GM12875 (cell line): Measurements from ENCODE around the gene OOSP3.

Experiments used
- H3K4me3 ChIP-seq: one replicate; pipeline ENCODE4 v1.5.1; 2011; ENCODE audit warnings: low read depth, low read length, control low read depth
- TF ChIP-seq, protein P1 (sequence below): IDR thresholded peaks from 2 replicates; pipeline ENCODE4 v1.5.1; 2011; ENCODE audit warnings: low read depth, mild to moderate bottlenecking, control low read depth, inconsistent platforms, low read length, moderate library complexity, borderline replicate concordance; ENCODE audit not compliant: insufficient read depth

OOSP3 gene

DNA sequence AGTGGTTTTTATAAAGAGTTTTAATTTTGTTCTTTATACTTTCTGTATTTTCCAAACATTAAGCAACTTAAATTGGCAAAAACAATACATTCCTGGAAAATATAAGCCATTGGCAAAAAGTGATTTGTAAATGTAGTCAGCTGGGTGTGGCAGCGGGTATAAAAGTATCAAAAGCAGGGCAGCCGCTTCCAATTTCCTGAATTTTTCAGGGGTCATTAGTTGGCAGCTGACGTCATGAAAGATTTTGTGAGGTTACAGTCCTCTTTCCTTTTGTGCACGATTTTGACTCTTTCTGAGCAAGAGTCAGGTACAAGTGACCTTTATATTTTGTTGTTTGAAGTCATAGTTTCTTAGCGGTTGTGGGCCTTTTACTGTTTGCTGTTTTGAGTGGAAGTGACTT is at the start of gene OOSP3:
Gene OOSP3, plus strand, starts transcription at position 208 of the 400 bp plus-strand sequence. Its CDS starts 27 bp downstream, at position 235.
- TF ChIP-seq, protein P1, sequence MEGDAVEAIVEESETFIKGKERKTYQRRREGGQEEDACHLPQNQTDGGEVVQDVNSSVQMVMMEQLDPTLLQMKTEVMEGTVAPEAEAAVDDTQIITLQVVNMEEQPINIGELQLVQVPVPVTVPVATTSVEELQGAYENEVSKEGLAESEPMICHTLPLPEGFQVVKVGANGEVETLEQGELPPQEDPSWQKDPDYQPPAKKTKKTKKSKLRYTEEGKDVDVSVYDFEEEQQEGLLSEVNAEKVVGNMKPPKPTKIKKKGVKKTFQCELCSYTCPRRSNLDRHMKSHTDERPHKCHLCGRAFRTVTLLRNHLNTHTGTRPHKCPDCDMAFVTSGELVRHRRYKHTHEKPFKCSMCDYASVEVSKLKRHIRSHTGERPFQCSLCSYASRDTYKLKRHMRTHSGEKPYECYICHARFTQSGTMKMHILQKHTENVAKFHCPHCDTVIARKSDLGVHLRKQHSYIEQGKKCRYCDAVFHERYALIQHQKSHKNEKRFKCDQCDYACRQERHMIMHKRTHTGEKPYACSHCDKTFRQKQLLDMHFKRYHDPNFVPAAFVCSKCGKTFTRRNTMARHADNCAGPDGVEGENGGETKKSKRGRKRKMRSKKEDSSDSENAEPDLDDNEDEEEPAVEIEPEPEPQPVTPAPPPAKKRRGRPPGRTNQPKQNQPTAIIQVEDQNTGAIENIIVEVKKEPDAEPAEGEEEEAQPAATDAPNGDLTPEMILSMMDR: no peak
- no peak within 1 kb of the TSS for H3K4me3 ChIP-seq

DNA sequence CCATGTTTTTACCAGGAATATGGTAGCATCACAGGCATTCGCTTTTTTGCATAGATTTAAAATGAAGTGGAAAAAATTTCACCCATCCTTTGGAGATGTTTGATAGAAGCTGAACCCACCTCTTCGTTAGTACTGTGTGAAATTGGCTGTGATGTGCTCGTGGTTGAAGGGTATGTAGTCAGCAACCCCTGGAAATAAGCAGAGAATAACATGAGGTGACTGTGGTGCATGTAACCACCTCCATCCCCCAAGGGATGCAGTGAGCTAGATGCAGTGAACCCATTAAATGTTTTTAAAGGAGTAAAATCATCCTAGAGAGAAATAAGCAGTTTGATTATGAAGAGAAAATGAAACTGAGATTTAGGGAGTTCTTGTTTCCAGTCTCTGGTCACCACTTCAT is 49.2 kb upstream of the OOSP3 start:
- no peak overlapping the region for H3K4me3 ChIP-seq
- TF ChIP-seq, protein P1: no peak

GRCh38 chr11:59833602-59834001 is 45.0 kb upstream of the OOSP3 start:
- TF ChIP-seq, protein P1: no peak
- no peak overlapping the region for H3K4me3 ChIP-seq

DNA sequence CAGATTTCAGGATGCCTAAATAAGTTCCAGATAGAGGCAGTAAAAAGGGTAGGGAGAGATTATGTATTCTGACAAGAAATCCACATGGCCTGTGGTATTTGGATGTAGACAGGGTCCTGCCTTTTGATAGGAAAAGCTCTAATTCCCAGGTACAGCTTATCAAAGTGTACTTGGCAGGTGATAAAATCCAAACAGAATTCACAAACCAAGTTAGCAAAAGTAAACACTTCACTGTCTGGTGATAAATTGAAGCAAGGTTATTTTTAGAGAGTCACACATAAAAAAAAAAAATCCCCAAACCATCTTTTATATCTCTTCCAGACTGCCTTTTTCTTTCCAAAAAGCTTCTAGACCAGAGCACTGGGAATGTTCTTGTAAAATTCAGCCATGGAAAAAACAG is 39.0 kb upstream of the OOSP3 start:
- TF ChIP-seq, protein P1: no peak
- no peak overlapping the region for H3K4me3 ChIP-seq

DNA sequence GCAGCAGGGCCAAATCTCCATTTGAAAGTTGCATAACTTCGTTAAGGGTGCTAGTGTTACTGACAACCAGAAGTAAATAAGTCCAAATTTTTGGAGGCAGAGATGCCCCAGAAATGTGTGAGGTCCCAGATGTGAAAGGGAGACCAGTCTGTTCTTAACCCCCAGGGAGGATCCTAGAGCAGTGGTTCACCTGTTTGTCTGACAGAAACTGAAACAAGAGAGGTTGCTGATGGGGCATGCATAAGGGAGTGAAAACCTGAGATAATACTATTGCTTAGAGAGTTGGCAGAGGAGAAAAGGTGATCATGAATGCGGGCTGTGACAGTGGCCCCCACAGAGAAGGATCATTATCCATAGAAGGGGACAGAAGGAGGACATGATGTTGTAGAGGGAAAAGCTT is 37.1 kb upstream of the OOSP3 start:
- TF ChIP-seq, protein P1: no peak
- no peak overlapping the region for H3K4me3 ChIP-seq

GRCh38 chr11:59842316-59842715 is 36.3 kb upstream of the OOSP3 start:
- TF ChIP-seq, protein P1: no peak
- no peak overlapping the region for H3K4me3 ChIP-seq

- TF ChIP-seq, protein P1: no peak
- H3K4me3 ChIP-seq: no peak within 1 kb of the TSS
These were observed 33.2 kb upstream of the OOSP3 start, which contains the start of gene CBLIF for GRCh38 chr11:59845399-59845798. TSS of gene CBLIF (minus strand) at chr11:59845499. CDS start at chr11:59845453, 46 bp downstream.
